DMS79 treated with DMSO at 0.1 percent for 48 hours (cell line): ENCODE measurements around the gene TTLL11.

ENCODE experiments used
- DNase-seq: peaks from one replicate; lab custom pipeline; 2025; lab: John Stamatoyannopoulos, UW

TTLL11 gene

GRCh38 chr9:122051351-122052321 lies 41.5 kb downstream of the TTLL11 start:
- no peak for DNase-seq

DNA sequence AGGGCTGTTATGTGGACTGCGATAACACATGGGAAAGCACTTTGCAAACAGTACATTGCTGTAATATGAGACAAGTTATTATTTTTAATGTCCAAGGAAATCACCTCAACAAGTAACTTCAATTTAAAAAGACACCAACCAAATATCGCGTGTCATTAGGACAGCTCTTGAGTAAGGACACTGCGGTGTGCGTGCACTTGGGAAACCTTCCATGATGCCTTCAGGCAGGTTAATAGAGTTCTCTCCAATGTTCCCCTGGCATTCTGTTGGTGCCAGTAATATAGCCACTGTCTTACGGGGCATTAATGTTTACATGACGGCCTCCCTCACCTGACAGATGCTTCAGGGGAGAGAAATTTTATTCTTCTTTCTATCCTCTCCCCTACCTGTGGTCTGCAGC lies 42.9 kb downstream of the TTLL11 start:
- no peak for DNase-seq

DNA sequence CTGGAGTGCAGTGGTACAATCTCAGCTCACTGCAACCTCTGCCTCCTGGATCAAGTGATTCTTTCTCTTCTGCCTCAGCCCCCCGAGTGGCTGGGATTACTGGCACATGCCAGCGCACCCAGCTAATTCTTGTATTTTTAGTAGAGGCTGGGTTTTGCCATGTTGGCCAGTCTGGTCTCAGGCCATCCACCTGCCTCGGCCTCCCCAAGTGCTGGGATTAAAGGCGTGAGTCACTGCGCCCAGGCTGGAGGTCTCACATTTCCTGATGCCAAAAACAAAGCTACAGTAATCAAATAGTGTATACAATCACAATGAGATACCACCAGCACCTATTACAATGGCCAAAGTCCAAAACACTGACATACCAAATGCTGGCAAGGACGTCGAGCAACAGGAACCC lies 51.1 kb downstream of the TTLL11 start:
- DNase-seq = no peak

DNA sequence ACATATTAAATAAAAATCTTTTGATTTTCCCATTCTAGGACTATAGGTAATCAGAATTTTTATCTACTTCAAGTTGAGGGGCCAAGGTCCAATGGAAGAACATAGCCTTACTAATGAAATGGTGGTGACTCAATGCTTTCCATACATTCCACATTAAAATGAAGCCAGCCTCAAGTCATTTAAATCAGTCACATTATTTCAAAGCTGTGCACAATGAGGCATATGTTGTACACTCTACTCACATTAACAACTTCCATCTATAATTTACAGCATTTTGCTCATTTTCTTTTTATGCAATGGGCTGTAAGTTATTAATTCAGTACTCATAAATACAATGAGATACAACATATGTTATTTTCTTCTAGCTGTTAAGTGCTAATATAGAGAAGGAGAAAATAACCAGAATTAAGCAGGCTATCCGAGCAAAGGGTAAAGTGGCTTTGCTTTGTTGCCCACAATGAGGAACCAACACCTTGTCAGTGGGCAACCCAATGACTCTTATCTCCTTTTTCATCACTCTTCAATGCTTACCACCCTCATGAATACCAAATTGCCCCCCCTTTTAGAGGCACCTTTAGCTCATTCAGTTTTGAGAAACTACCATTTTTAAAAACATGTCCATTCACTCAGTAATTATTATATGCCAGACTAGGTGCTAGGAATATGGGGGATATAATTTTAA lies 52.4 kb downstream of the TTLL11 start:
- DNase-seq = no peak

- no peak for DNase-seq
Observed at GRCh38 chr9:122039234-122039633, 53.9 kb downstream of the TTLL11 start.

DNA sequence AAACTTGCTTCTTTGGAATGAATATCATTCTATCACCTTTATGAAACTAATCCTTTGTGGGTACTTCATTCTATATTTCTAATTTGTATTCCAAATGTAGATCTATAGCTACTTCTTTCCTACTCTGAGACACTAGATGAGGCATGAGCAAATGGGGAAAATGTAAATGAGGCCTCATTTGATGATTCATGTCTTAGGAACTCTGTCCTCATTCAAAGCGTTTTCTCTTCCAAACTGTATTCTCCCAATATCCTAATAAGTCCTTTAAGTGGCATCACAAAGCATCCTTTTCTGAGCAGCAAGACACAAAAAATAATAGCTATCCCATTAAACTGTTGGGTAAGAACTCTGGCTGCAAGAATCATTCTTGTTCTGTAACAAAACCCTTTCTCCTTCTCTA lies 56.1 kb downstream of the TTLL11 start:
- no peak for DNase-seq

DNA sequence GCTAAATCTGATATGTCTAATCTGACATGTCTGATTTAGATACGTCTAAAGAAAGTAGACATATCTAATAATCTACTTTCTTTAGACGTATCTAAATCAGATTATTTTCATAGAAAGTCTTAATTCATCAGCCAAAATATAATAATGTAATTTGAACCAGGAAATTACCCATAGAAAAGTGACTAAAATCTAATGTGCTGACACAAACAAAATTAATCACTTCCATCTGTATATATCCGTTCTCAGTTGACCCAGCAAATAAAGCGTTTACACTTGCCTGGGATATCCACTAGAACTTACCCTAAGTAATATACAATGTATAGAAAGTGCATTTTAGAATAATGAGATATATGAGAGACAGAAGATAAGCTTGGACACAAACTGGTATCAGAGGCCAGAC lies 56.7 kb downstream of the TTLL11 start:
- no peak for DNase-seq

GRCh38 chr9:122033775-122034373 lies 59.2 kb downstream of the TTLL11 start:
- no peak for DNase-seq

- DNase-seq = no peak
Observed at GRCh38 chr9:122032346-122032745, 60.8 kb downstream of the TTLL11 start.

DNA sequence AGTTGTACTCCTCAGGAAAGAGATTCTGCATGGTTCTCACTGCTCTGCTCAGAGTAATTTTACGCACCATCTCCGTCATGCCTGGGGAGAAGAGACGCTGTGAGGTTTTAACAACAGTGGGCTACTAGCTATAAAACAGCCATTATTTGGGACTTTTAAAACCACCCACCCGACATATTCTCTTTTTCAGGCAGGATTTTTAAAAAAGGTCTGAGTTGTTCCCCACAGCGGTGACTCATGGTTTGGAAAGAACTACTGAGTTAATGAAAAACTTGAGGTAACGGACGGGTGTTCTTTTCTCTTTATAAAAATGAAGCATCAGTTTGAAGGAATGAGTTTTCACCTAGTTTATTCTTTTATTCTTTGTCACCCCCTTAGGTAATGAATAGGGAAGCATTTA lies 61.3 kb downstream of the TTLL11 start:
- DNase-seq = no peak

GRCh38 chr9:122031157-122031556 lies 62.0 kb downstream of the TTLL11 start:
- no peak for DNase-seq

- no peak for DNase-seq
Observed at GRCh38 chr9:122030357-122030756, 62.8 kb downstream of the TTLL11 start.

GRCh38 chr9:122029898-122030297 lies 63.2 kb downstream of the TTLL11 start:
- DNase-seq = no peak

DNA sequence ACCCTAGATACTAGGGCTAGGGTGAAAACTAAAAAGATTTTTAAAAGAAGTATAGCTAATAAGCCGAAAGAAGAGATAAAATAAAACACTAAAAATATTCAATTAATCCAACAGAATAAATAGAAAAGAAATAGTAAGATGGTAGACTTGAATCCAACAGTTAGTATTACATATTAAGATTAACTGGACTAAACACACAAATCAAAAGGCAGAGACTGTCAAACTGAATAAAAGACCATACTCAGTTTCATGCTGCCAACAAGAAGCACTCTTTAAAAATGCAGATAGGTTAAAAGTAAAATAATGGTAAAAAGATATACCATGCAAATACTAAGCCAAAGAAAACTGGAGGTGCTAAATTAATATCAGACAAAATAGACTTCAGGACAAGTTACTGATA lies 65.0 kb downstream of the TTLL11 start:
- no peak for DNase-seq

- no peak for DNase-seq
Observed at GRCh38 chr9:122020398-122020797, 72.7 kb downstream of the TTLL11 start.

DNA sequence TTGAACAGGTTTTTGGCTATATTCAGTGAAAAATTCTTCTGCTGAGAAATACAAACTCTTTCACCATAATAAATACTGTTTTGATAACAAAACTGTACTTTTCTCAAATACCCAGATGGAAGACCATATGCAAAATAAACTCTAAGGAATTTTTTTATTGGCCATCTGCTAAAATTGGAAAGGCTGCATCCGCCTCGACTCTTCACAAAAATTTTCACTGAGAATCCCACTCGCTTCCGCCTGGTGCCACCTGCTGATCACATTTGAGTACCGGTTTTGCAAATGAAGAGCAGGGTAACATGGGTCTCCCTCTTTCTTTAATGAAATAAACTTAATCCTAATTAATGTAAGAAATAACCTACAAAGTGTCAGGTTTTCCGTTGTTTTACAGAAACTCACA lies 76.4 kb downstream of the TTLL11 start:
- peak; percentile 62 for DNase-seq

DNA sequence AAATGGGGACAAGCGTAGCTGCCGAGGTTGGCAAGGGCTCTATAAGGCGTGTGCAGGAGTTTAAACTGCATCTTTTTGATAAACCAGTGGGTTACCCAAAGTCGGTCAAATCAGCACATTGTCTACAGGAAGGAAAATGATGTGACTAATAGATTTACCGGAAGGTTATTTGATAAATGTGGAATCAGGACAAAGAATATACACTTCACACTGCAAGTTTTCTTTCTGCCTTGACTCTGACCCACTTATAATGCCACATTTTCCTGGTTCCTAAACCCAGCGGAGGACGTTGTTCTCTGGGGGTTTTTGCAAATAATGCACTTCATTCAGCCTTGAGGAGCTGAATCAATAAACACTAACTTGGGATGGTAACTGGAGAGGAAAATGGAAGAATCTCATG lies 76.8 kb downstream of the TTLL11 start:
- peak; percentile 62 for DNase-seq

DNA sequence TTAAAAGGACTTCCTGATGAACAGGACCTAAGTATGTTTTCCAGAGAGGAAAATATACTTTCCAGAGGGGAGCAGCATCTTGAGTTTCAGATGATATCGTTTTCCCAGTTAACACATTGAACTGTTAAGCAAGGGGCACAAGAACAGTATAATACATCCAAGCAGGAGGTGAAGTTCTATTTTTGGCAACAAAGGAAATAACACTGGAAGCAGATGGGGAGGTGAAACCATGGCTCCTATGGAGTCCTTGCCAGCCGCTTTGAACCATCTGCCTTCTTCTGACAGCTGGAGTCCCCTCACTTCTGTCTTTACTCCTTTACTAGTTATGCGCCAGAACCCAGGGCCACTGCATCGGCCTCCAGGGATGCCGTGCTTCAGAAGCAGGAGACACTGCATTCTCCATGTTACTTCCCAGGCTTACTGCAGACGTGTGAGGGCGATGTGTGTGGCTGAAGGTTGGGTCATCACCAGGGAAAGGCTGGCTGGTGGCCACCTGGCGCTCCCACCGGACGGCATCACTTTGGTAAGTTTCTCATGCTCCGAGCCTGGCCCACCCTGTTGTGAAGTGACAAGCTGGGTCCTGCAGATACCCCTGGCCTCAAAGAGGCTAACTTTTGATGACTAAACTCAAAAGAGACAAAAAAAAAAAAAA lies 77.8 kb downstream of the TTLL11 start:
- no peak for DNase-seq

GRCh38 chr9:122011818-122012498 lies 81.2 kb downstream of the TTLL11 start:
- DNase-seq = no peak

- no peak for DNase-seq
Observed at GRCh38 chr9:122008559-122008958, 84.5 kb downstream of the TTLL11 start.

DNA sequence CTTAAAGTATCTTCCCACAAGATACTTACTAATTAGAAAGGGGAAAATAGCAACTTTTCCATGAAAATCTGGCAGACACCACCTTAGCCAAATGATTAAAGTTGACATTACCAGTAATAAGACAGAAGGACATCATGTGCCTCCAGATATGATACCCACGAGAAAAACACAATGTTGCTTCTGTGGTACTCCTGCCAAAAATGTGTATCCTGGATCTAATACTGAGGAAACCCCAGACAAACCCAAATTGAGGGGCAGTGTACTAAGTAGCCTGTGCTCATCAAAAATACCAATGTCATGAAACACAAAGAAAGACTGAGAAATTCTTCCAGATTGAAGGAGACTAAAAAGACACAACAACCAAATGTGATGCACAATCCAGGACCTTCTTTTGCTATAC lies 85.3 kb downstream of the TTLL11 start:
- no peak for DNase-seq

- no peak for DNase-seq
Observed at GRCh38 chr9:122005597-122005996, 87.5 kb downstream of the TTLL11 start.
